ENCODE results near the gene MYO7A. TPM values are rescaled to one million over a fixed set of nuclear protein-coding genes. Genes with fewer than 3 reads are reported as not detected.

The MYO7A gene
- total RNA-seq, 1 donor from 2014 or later: not detected

DNA sequence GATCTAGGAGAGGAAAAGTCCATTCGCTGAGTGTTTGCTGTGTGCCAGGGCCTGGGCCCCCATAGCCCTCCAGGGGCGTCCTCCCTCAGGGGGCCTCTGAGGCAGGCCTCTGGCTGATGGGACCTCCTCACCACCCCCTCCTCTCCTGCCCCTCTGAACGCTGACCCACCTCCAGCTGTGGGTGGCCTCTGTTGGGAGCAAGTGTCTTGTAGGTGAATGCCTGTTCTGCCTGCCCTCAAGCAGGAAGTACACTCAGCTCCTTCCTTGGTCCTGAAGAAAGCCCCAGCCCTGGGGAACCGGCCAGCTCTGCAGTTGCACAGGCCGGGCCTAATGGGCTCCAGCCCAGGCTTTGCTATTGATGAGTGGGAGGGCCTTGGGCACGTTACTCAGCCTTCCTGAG is 3.5 kb downstream of the MYO7A start:
- Mint-ChIP-seq H3K4me1 (ENCODE audit: unreplicated experiment) (peaks cover 17% of the 10 kb centered on the region), H3K9me3 (ENCODE audit: unreplicated experiment) (no peaks in the 10 kb centered on the region), H3K27ac (ENCODE audit: unreplicated experiment) (no peak overlapping the region), H3K27me3 (ENCODE audit: unreplicated experiment) (peaks cover 2% of the 10 kb centered on the region), H3K4me3 (ENCODE audit: unreplicated experiment) (no peak overlapping the region), H3K36me3 (ENCODE audit: unreplicated experiment) (no peaks in the 10 kb centered on the region)
- TF ChIP-seq, protein P1, sequence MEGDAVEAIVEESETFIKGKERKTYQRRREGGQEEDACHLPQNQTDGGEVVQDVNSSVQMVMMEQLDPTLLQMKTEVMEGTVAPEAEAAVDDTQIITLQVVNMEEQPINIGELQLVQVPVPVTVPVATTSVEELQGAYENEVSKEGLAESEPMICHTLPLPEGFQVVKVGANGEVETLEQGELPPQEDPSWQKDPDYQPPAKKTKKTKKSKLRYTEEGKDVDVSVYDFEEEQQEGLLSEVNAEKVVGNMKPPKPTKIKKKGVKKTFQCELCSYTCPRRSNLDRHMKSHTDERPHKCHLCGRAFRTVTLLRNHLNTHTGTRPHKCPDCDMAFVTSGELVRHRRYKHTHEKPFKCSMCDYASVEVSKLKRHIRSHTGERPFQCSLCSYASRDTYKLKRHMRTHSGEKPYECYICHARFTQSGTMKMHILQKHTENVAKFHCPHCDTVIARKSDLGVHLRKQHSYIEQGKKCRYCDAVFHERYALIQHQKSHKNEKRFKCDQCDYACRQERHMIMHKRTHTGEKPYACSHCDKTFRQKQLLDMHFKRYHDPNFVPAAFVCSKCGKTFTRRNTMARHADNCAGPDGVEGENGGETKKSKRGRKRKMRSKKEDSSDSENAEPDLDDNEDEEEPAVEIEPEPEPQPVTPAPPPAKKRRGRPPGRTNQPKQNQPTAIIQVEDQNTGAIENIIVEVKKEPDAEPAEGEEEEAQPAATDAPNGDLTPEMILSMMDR (IDR thresholded peaks at IDR 0.05): no peak
- no peak for DNase-seq (ENCODE audit: extremely low spot score, unreplicated experiment)

DNA sequence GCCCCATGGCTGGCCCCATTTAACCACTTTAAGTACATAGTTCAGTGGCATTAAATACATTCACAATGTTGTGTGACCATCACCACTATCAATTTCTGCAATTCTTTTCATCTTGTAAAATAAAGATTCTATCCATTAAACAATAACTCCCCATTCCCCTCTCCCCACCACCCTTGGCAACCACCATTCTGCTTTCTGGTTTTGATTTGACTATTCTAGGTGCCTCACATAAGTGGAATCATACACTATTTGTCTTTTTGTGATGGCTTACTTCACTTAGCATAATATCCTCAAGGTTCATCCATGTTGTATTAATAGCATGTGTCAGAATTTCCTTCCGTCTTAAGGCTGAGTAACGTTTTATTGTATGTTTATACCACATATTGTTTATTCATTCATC is 7.0 kb downstream of the MYO7A start:
- H3K27me3 Mint-ChIP-seq (ENCODE audit: unreplicated experiment): no peaks in the 10 kb centered on the region
- TF ChIP-seq, protein P1 (IDR thresholded peaks at IDR 0.05): no peak
- no peak for DNase-seq (ENCODE audit: extremely low spot score, unreplicated experiment)
- no peaks in the 10 kb centered on the region for H3K36me3 Mint-ChIP-seq (ENCODE audit: unreplicated experiment)
- peaks cover 12% of the 10 kb centered on the region for H3K4me1 Mint-ChIP-seq (ENCODE audit: unreplicated experiment)
- no peaks in the 10 kb centered on the region for H3K9me3 Mint-ChIP-seq (ENCODE audit: unreplicated experiment)
- H3K27ac Mint-ChIP-seq (ENCODE audit: unreplicated experiment): no peak overlapping the region
- no peak overlapping the region for H3K4me3 Mint-ChIP-seq (ENCODE audit: unreplicated experiment)

GRCh38 chr11:77136074-77136473 is 8.0 kb downstream of the MYO7A start:
- no peaks in the 10 kb centered on the region for H3K36me3 Mint-ChIP-seq (ENCODE audit: unreplicated experiment)
- H3K9me3 Mint-ChIP-seq (ENCODE audit: unreplicated experiment): no peaks in the 10 kb centered on the region
- H3K4me1 Mint-ChIP-seq (ENCODE audit: unreplicated experiment): peaks cover 18% of the 10 kb centered on the region
- DNase-seq (ENCODE audit: extremely low spot score, unreplicated experiment): no peak
- TF ChIP-seq, protein P1 (IDR thresholded peaks at IDR 0.05): no peak
- H3K4me3 Mint-ChIP-seq (ENCODE audit: unreplicated experiment): no peak overlapping the region
- no peak overlapping the region for H3K27ac Mint-ChIP-seq (ENCODE audit: unreplicated experiment)
- no peaks in the 10 kb centered on the region for H3K27me3 Mint-ChIP-seq (ENCODE audit: unreplicated experiment)

GRCh38 chr11:77136784-77137420 is 8.9 kb downstream of the MYO7A start:
- DNase-seq (ENCODE audit: extremely low spot score, unreplicated experiment): no peak
- TF ChIP-seq, protein P1 (IDR thresholded peaks at IDR 0.05): no peak
- H3K9me3 Mint-ChIP-seq (ENCODE audit: unreplicated experiment): no peaks in the 10 kb centered on the region
- no peaks in the 10 kb centered on the region for H3K27me3 Mint-ChIP-seq (ENCODE audit: unreplicated experiment)
- H3K4me1 Mint-ChIP-seq (ENCODE audit: unreplicated experiment): peaks cover 18% of the 10 kb centered on the region
- no peak overlapping the region for H3K4me3 Mint-ChIP-seq (ENCODE audit: unreplicated experiment)
- no peak overlapping the region for H3K27ac Mint-ChIP-seq (ENCODE audit: unreplicated experiment)
- no peaks in the 10 kb centered on the region for H3K36me3 Mint-ChIP-seq (ENCODE audit: unreplicated experiment)

DNA sequence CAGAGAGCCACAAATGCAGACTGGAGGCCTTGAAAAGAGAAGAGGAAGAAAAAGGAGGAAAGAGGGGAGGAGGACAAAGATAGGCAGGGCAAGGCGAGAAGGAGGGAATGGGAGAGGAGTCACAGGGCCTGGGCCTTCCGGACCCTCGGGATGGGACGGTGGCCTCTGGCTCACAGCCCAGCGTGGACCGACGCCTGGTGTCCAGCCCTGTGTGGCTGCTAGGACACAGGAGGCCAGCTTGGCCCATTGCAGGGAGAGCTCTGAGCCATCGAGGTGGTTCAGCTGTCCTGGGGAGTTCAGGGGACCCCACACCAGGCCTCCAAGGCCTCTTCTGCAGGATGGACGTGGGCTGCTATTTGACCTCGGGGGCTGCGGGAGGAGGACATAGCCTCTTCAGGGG is 9.4 kb downstream of the MYO7A start:
- H3K27me3 Mint-ChIP-seq (ENCODE audit: unreplicated experiment): no peaks in the 10 kb centered on the region
- no peaks in the 10 kb centered on the region for H3K9me3 Mint-ChIP-seq (ENCODE audit: unreplicated experiment)
- H3K4me3 Mint-ChIP-seq (ENCODE audit: unreplicated experiment): no peak overlapping the region
- no peaks in the 10 kb centered on the region for H3K36me3 Mint-ChIP-seq (ENCODE audit: unreplicated experiment)
- H3K4me1 Mint-ChIP-seq (ENCODE audit: unreplicated experiment): peaks cover 18% of the 10 kb centered on the region
- TF ChIP-seq, protein P1 (IDR thresholded peaks at IDR 0.05): no peak
- no peak for DNase-seq (ENCODE audit: extremely low spot score, unreplicated experiment)
- H3K27ac Mint-ChIP-seq (ENCODE audit: unreplicated experiment): no peak overlapping the region
